Colonic mucosa (tissue), 4 donors: ENCODE results near the gene CYP3A4. TPM values are rescaled to one million over a fixed set of nuclear protein-coding genes. Genes with fewer than 3 reads are reported as not detected.
"Not testable (repeated sequence)": the region's sequence is repeated elsewhere in the genome, so short reads cannot be mapped to it uniquely, and the experiment has no call there.

ENCODE experiments used
- DNase-seq: peaks from one replicate; pipeline ENCODE4 v3.0.0-alpha.2; 2020
- H3K27ac ChIP-seq: fragments of 200-600 bp; one replicate; pipeline ENCODE4 v1.8.0; 2021
- H3K27me3 ChIP-seq: fragments of 200-600 bp; one replicate; pipeline ENCODE4 v1.8.0; 2021
- H3K36me3 ChIP-seq: fragments of 200-600 bp; one replicate; pipeline ENCODE4 v1.8.0; 2021
- H3K4me1 ChIP-seq: fragments of 200-600 bp; one replicate; pipeline ENCODE4 v1.8.0; 2021; ENCODE audit warnings: mild to moderate bottlenecking
- H3K4me3 ChIP-seq: fragments of 200-600 bp; one replicate; pipeline ENCODE4 v1.8.0; 2021
- H3K9ac ChIP-seq, 2 donors: one replicate each; pipeline ENCODE4 v1.7.0; 2013; ENCODE audit warnings: control low read depth in 2 of 2, low read depth in 2 of 2, low read length in 2 of 2
- H3K9me3 ChIP-seq: fragments of 200-600 bp; one replicate; pipeline ENCODE4 v1.8.0; 2021
- CTCF ChIP-seq: fragments of 200-600 bp; IDR thresholded peaks from one replicate; pipeline ENCODE4 v1.8.0; 2022; ENCODE audit warnings: antibody characterized with exemption, mild to moderate bottlenecking
- intact Hi-C: fragments of 100-400 bp; cut with DNase I; formaldehyde crosslinking; loops from one replicate; pipeline ENCODE4 v1.14.1; 2022
- total RNA-seq, 2 donors: library from RNA; stranded (reverse); fragmentation: NEBNext Ultra II Directional in 1 of 2; extraction: Animal tissue kit (Norgen Biotek cat#: 25700) in 1 of 2; gene quantifications; one replicate each; pipeline ENCODE4 v1.2.1, GENCODE V29; 2021
- donor health status: healthy.
- donor health status: DM: no; HTN: no; CAD: no.
- donor health status: DM: no; HTN: no; CAD: no.

Gene CYP3A4
- total RNA-seq, 2 donors from 2014 or later: 0.67 to 1.4 TPM

GRCh38 chr7:99762680-99763327 is 21.2 kb downstream of the CYP3A4 start:
- Histone ChIP-seq H3K27me3 (no peaks in the 10 kb centered on the region), H3K36me3 (no peaks in the 10 kb centered on the region), H3K9ac (no peak overlapping the region), H3K27ac (no peak overlapping the region), H3K4me3 (no peak overlapping the region), H3K4me1 (no peaks in the 10 kb centered on the region), H3K9me3 (no peaks in the 10 kb centered on the region)
- intact Hi-C loops: no loop called here
- TF ChIP-seq CTCF: no peak
- DNase-seq: no peak

GRCh38 chr7:99755085-99755484 is 28.9 kb downstream of the CYP3A4 start:
- no peak overlapping the region for H3K4me3 ChIP-seq
- no peak for TF ChIP-seq CTCF
- H3K9me3 ChIP-seq: no peaks in the 10 kb centered on the region
- no peak for DNase-seq
- no peak overlapping the region for H3K9ac ChIP-seq
- H3K27ac ChIP-seq: no peak overlapping the region
- no peaks in the 10 kb centered on the region for H3K36me3 ChIP-seq
- intact Hi-C loops: no loop called here
- H3K4me1 ChIP-seq: no peaks in the 10 kb centered on the region
- no peaks in the 10 kb centered on the region for H3K27me3 ChIP-seq

- TF ChIP-seq CTCF: no peak
- H3K27ac ChIP-seq: peak overlapping the region; percentile 27
- peak; percentile 68 for DNase-seq
These were observed 31.6 kb downstream of the CYP3A4 start for GRCh38 chr7:99752356-99752755.

GRCh38 chr7:99751322-99752052 is 32.5 kb downstream of the CYP3A4 start:
- H3K4me3 ChIP-seq, H3K27me3 ChIP-seq, intact Hi-C loops, H3K36me3 ChIP-seq, H3K4me1 ChIP-seq, H3K9me3 ChIP-seq: not testable (repeated sequence)
- Histone ChIP-seq H3K27ac (peak overlapping the region; percentile 55), H3K9ac (peak overlapping the region in 1 of 2 donors; percentile 55)
- DNase-seq: peak; percentile 67

More at GRCh38 chr7:99752356-99752755, 31.6 kb downstream of the CYP3A4 start:
- no peaks in the 10 kb centered on the region for H3K4me1 ChIP-seq
- peak overlapping the region; percentile 55 to 56 for H3K9ac ChIP-seq
- no peak overlapping the region for H3K4me3 ChIP-seq
- H3K27me3 ChIP-seq: no peaks in the 10 kb centered on the region
- no peaks in the 10 kb centered on the region for H3K36me3 ChIP-seq
- no peaks in the 10 kb centered on the region for H3K9me3 ChIP-seq
- intact Hi-C loops: no loop called here

- Histone ChIP-seq H3K9me3 (no peaks in the 10 kb centered on the region), H3K27me3 (no peaks in the 10 kb centered on the region), H3K4me1 (no peaks in the 10 kb centered on the region), H3K4me3 (no peak overlapping the region), H3K36me3 (no peaks in the 10 kb centered on the region), H3K9ac (no peak overlapping the region), H3K27ac (no peak overlapping the region)
- intact Hi-C loops: no loop called here
- no peak for TF ChIP-seq CTCF
- DNase-seq: no peak
These were observed 35.0 kb downstream of the CYP3A4 start for GRCh38 chr7:99748846-99749579.

GRCh38 chr7:99746915-99747314 is 37.1 kb downstream of the CYP3A4 start:
- H3K4me3 ChIP-seq, H3K27ac ChIP-seq, H3K9ac ChIP-seq, intact Hi-C loops, H3K36me3 ChIP-seq, H3K27me3 ChIP-seq, H3K9me3 ChIP-seq, DNase-seq, H3K4me1 ChIP-seq: not testable (repeated sequence)

GRCh38 chr7:99745395-99745794 is 38.6 kb downstream of the CYP3A4 start:
- DNase-seq, H3K9me3 ChIP-seq, intact Hi-C loops, H3K4me3 ChIP-seq, H3K9ac ChIP-seq, H3K27me3 ChIP-seq, H3K4me1 ChIP-seq, H3K36me3 ChIP-seq, H3K27ac ChIP-seq: not testable (repeated sequence)
